ENCODE results near the gene DNLZ. TPM values are rescaled to one million over a fixed set of nuclear protein-coding genes. Genes with fewer than 3 reads are reported as not detected.

The DNLZ gene
- total and polyA plus RNA-seq, 3 experiments from 2014 or later = 40.6 to 65.6 (median 43.0) TPM

GRCh38 chr9:136313111-136314055 lies 50.2 kb downstream of the DNLZ start:
- H3K9me3 ChIP-seq (ENCODE audit: low read length) = peaks cover 13% of the 10 kb centered on the region
- Mint-ChIP-seq H3K9me3 (peaks cover 0 to 18% (median 12%) of the 10 kb centered on the region in 5 donors), H3K4me3 (peak overlapping the region in 1 of 7 donors; percentile 40), H3K36me3 (peaks cover 0 to 7% (median 0%) of the 10 kb centered on the region in 3 donors), H3K4me1 (peaks cover 11 to 20% (median 18%) of the 10 kb centered on the region in 3 donors), H3K27ac (no peak overlapping the region), H3K27me3 (peaks cover 0 to 14% of the 10 kb centered on the region in 2 donors)
- no peak overlapping the region for H3K27ac ChIP-seq (ENCODE audit: low read depth, low read length)
- no peak overlapping the region for H3K4me3 ChIP-seq (ENCODE audit: low read length)
- no peaks in the 10 kb centered on the region for H3K36me3 ChIP-seq (ENCODE audit: insufficient read depth, low read length)
- no peaks in the 10 kb centered on the region for H3K4me1 ChIP-seq (ENCODE audit: insufficient read depth, low read length)
- no peak for DNase-seq
- POLR2A ChIA-PET = no interaction called here
- no peaks in the 10 kb centered on the region for H3K27me3 ChIP-seq (ENCODE audit: insufficient read depth, low read length, poor library complexity, severe bottlenecking)
- CTCF ChIA-PET = interaction anchor here (0.7 to 1.2 kb wide), 2 partner anchors 10 to 388 kb away, joined by 3 read pairs; no protein-coding TSS in a partner anchor

GRCh38 chr9:136312436-136312835 lies 51.1 kb downstream of the DNLZ start:
- H3K27ac Mint-ChIP-seq = no peak overlapping the region
- ChIA-PET POLR2A (no interaction called here), CTCF (interaction anchor here (0.7 to 1.2 kb wide), 2 partner anchors 11 to 388 kb away, joined by 3 read pairs; no protein-coding TSS in a partner anchor)
- Histone ChIP-seq H3K9me3 (ENCODE audit: low read length) (peaks cover 13% of the 10 kb centered on the region), H3K36me3 (ENCODE audit: insufficient read depth, low read length) (no peaks in the 10 kb centered on the region), H3K27ac (ENCODE audit: low read depth, low read length) (no peak overlapping the region), H3K4me1 (ENCODE audit: insufficient read depth, low read length) (no peaks in the 10 kb centered on the region), H3K27me3 (ENCODE audit: insufficient read depth, low read length, poor library complexity, severe bottlenecking) (no peaks in the 10 kb centered on the region), H3K4me3 (ENCODE audit: low read length) (no peak overlapping the region)
- peak in 3 of 5 donors; percentile 12 to 34 (median 14) for DNase-seq
- no peak overlapping the region for H3K4me3 Mint-ChIP-seq
- peaks cover 0 to 18% (median 12%) of the 10 kb centered on the region in 5 donors for H3K9me3 Mint-ChIP-seq
- peaks cover 0 to 7% (median 0%) of the 10 kb centered on the region in 3 donors for H3K36me3 Mint-ChIP-seq
- H3K27me3 Mint-ChIP-seq = peaks cover 0 to 12% of the 10 kb centered on the region in 2 donors
- peaks cover 11 to 20% (median 18%) of the 10 kb centered on the region in 3 donors for H3K4me1 Mint-ChIP-seq

GRCh38 chr9:136312009-136312375 lies 51.6 kb downstream of the DNLZ start:
- CTCF ChIA-PET = no interaction called here
- H3K27ac ChIP-seq (ENCODE audit: low read depth, low read length) = no peak overlapping the region
- Mint-ChIP-seq H3K27me3 (peaks cover 0 to 12% of the 10 kb centered on the region in 2 donors), H3K9me3 (peaks cover 0 to 18% (median 12%) of the 10 kb centered on the region in 5 donors), H3K4me1 (peaks cover 11 to 18% (median 17%) of the 10 kb centered on the region in 3 donors), H3K36me3 (peaks cover 0 to 7% (median 0%) of the 10 kb centered on the region in 3 donors), H3K27ac (no peak overlapping the region), H3K4me3 (no peak overlapping the region)
- no peaks in the 10 kb centered on the region for H3K36me3 ChIP-seq (ENCODE audit: insufficient read depth, low read length)
- no peaks in the 10 kb centered on the region for H3K4me1 ChIP-seq (ENCODE audit: insufficient read depth, low read length)
- no peak overlapping the region for H3K4me3 ChIP-seq (ENCODE audit: low read length)
- POLR2A ChIA-PET = no interaction called here
- H3K27me3 ChIP-seq (ENCODE audit: insufficient read depth, low read length, poor library complexity, severe bottlenecking) = no peaks in the 10 kb centered on the region
- no peak for DNase-seq
- H3K9me3 ChIP-seq (ENCODE audit: low read length) = peaks cover 13% of the 10 kb centered on the region

- Histone ChIP-seq H3K27ac (ENCODE audit: low read depth, low read length) (no peak overlapping the region), H3K36me3 (ENCODE audit: insufficient read depth, low read length) (no peaks in the 10 kb centered on the region), H3K27me3 (ENCODE audit: insufficient read depth, low read length, poor library complexity, severe bottlenecking) (no peaks in the 10 kb centered on the region), H3K9me3 (ENCODE audit: low read length) (peaks cover 13% of the 10 kb centered on the region), H3K4me1 (ENCODE audit: insufficient read depth, low read length) (no peaks in the 10 kb centered on the region), H3K4me3 (ENCODE audit: low read length) (no peak overlapping the region)
- Mint-ChIP-seq H3K4me1 (peaks cover 8 to 16% (median 15%) of the 10 kb centered on the region in 3 donors), H3K9me3 (peaks cover 0 to 14% (median 11%) of the 10 kb centered on the region in 5 donors), H3K36me3 (peaks cover 0 to 7% (median 0%) of the 10 kb centered on the region in 3 donors), H3K4me3 (no peak overlapping the region), H3K27me3 (peaks cover 0 to 9% of the 10 kb centered on the region in 2 donors), H3K27ac (no peak overlapping the region)
- CTCF ChIA-PET = no interaction called here
- POLR2A ChIA-PET = no interaction called here
- no peak for DNase-seq
Measured at GRCh38 chr9:136311051-136312008, 52.2 kb downstream of the DNLZ start.

- Mint-ChIP-seq H3K4me1 (peaks cover 5 to 11% (median 8%) of the 10 kb centered on the region in 3 donors), H3K36me3 (peaks cover 0 to 3% (median 0%) of the 10 kb centered on the region in 3 donors), H3K4me3 (no peak overlapping the region), H3K27ac (no peak overlapping the region), H3K9me3 (peaks cover 0 to 6% (median 4%) of the 10 kb centered on the region in 5 donors), H3K27me3 (peaks cover 0 to 6% of the 10 kb centered on the region in 2 donors)
- Histone ChIP-seq H3K27me3 (ENCODE audit: insufficient read depth, low read length, poor library complexity, severe bottlenecking) (no peaks in the 10 kb centered on the region), H3K4me3 (ENCODE audit: low read length) (no peak overlapping the region), H3K36me3 (ENCODE audit: insufficient read depth, low read length) (no peaks in the 10 kb centered on the region), H3K27ac (ENCODE audit: low read depth, low read length) (no peak overlapping the region), H3K9me3 (ENCODE audit: low read length) (peaks cover 9% of the 10 kb centered on the region), H3K4me1 (ENCODE audit: insufficient read depth, low read length) (no peaks in the 10 kb centered on the region)
- POLR2A ChIA-PET = no interaction called here
- CTCF ChIA-PET = no interaction called here
- no peak for DNase-seq
Measured at GRCh38 chr9:136310273-136311030, 53.1 kb downstream of the DNLZ start.

GRCh38 chr9:136309806-136310220 lies 53.7 kb downstream of the DNLZ start:
- Histone ChIP-seq H3K4me3 (ENCODE audit: low read length) (no peak overlapping the region), H3K36me3 (ENCODE audit: insufficient read depth, low read length) (no peaks in the 10 kb centered on the region), H3K27ac (ENCODE audit: low read depth, low read length) (no peak overlapping the region), H3K4me1 (ENCODE audit: insufficient read depth, low read length) (no peaks in the 10 kb centered on the region), H3K27me3 (ENCODE audit: insufficient read depth, low read length, poor library complexity, severe bottlenecking) (no peaks in the 10 kb centered on the region), H3K9me3 (ENCODE audit: low read length) (peaks cover 3% of the 10 kb centered on the region)
- Mint-ChIP-seq H3K4me3 (no peak overlapping the region), H3K4me1 (peaks cover 4 to 7% (median 5%) of the 10 kb centered on the region in 3 donors), H3K27me3 (peaks cover 0 to 5% of the 10 kb centered on the region in 2 donors), H3K36me3 (peaks cover 0 to 3% (median 0%) of the 10 kb centered on the region in 3 donors), H3K27ac (no peak overlapping the region), H3K9me3 (peaks cover 0 to under 1% (median 0%) of the 10 kb centered on the region in 5 donors)
- ChIA-PET CTCF (no interaction called here), POLR2A (no interaction called here)
- DNase-seq = no peak
